HG03039 (cell line): ENCODE data around the gene OR51V1.
"Not testable (repeated sequence)": the region's sequence is repeated elsewhere in the genome, so short reads cannot be mapped to it uniquely, and the experiment has no call there.

Experiments
- ATAC-seq: cut with Tn5 transposase; IDR thresholded peaks from one replicate; pipeline ENCODE4 v1.9.1; 2021; ENCODE audit warnings: mild to moderate bottlenecking, moderate library complexity; ENCODE audit not compliant: unreplicated experiment

OR51V1 gene

GRCh38 chr11:5174934-5175333, 25.5 kb downstream of the OR51V1 start:
- ATAC-seq, result no peak

- no peak for ATAC-seq
Observed at GRCh38 chr11:5171856-5172255, 28.6 kb downstream of the OR51V1 start.

- not testable (repeated sequence) for ATAC-seq
Observed at GRCh38 chr11:5165898-5166297, 34.6 kb downstream of the OR51V1 start.

GRCh38 chr11:5164807-5165206, 35.7 kb downstream of the OR51V1 start:
- ATAC-seq, result not testable (repeated sequence)

- not testable (repeated sequence) for ATAC-seq
Observed at GRCh38 chr11:5161045-5161444, 39.4 kb downstream of the OR51V1 start.

GRCh38 chr11:5160217-5160616, 40.3 kb downstream of the OR51V1 start:
- not testable (repeated sequence) for ATAC-seq

GRCh38 chr11:5159806-5160205, 40.7 kb downstream of the OR51V1 start:
- ATAC-seq, result no peak

GRCh38 chr11:5154657-5155056, 45.8 kb downstream of the OR51V1 start, which contains the start of gene OR52A1:
TSS of gene OR52A1 (minus strand) at chr11:5154757. CDS start at chr11:5152369, 2,388 bp downstream.
- no peak for ATAC-seq

GRCh38 chr11:5153574-5154431, 46.7 kb downstream of the OR51V1 start:
- no peak for ATAC-seq

GRCh38 chr11:5151713-5152153, 48.7 kb downstream of the OR51V1 start:
- no peak for ATAC-seq
